22Rv1 (cell line): ENCODE measurements around the gene EGR2.

Experiments used
- CTCF ChIP-seq: fragments of 450-650 bp; IDR thresholded peaks from 2 replicates; pipeline ENCODE4 v1.5.1; 2017; ENCODE audit warnings: mild to moderate bottlenecking
- ZFX ChIP-seq: fragments of 450-650 bp; IDR thresholded peaks from 2 replicates; pipeline ENCODE4 v1.6.1; 2017; ENCODE audit warnings: antibody characterized with exemption, borderline replicate concordance

DNA sequence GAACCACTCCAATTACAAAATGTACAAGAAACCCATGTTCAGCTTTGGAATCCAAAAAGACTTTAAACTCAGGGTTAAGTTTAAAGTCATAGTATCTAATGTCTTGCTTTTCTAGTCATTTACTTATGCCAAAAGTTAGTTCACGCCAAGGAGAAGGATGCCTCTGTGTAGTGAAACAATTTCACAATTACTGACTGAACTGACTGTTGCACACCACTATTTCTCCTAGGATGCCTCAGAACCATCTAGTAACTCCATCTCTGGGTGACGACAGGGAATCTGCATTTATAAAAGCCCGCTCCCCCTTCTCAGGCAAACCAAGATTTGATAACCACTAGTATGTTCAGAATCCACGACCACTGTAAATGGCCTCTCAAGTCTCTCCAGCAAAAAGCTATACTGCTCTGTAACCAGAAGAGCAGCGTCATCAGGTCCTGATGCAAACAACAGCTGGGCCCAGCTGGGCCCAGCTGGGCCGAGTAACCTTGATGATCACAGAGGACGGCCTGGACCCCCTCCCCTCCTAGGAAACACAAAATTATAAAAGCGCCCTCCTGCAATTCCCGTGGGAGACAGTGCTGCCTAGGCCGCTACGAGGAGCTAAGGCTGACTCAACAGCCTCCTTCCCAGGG lies 12.3 kb downstream of the EGR2 start:
- no peak for TF ChIP-seq CTCF
- TF ChIP-seq ZFX: no peak
